Panc1 (cell line): ENCODE results near the gene PCDHA2. TPM values are rescaled to one million over a fixed set of nuclear protein-coding genes. Genes with fewer than 3 reads are reported as not detected.
A peak's percentile ranks its signal among the peaks of the same experiment; 100 is the strongest.
"Not testable (repeated sequence)": the region's sequence is repeated elsewhere in the genome, so short reads cannot be mapped to it uniquely, and the experiment has no call there.

Experiments
- ATAC-seq: fragments of 200-7000 bp; cut with Tn5 transposase; 2 replicates; pipeline ENCODE4 v1.9.1; 2020; ENCODE audit warnings: mild to moderate bottlenecking, moderate library complexity
- BruUV-seq: library from RNA; stranded (reverse); fragments of 400-500 nt; replicated peaks from 2 replicates; lab custom pipeline; 2021; lab: Mats Ljungman, UMichigan
- CTCF ChIA-PET: fragments of 300-600 bp; sonication (Branson Sonifier 250); formaldehyde crosslinking; loops from one replicate; lab custom pipeline; 2022; ENCODE audit warnings: antibody characterized with exemption; lab: Charles Lee
- POLR2A ChIA-PET: fragments of 300-600 bp; sonication (Branson Sonifier 250); formaldehyde crosslinking; loops from one replicate; lab custom pipeline; 2022; ENCODE audit warnings: antibody characterized with exemption; lab: Charles Lee
- DNase-seq: peaks from one replicate; pipeline ENCODE4 v3.0.0-alpha.2; 2010; ENCODE audit warnings: low read depth, low spot score
- H3K27ac ChIP-seq: 2 replicates; pipeline ENCODE4 v1.5.1; 2011; ENCODE audit warnings: mild to moderate bottlenecking, low read length, inconsistent platforms
- H3K27me3 ChIP-seq: fragments of 200-500 bp; sonication (Bioruptor generic); 2 replicates; pipeline ENCODE4 v1.6.0; 2014; ENCODE audit warnings: low read length, inconsistent platforms; ENCODE audit not compliant: control insufficient read depth, insufficient read depth
- H3K36me3 ChIP-seq: fragments of 200-500 bp; sonication (Bioruptor generic); 2 replicates; pipeline ENCODE4 v1.5.1; 2014; ENCODE audit warnings: inconsistent platforms, mild to moderate bottlenecking, low read length, moderate library complexity; ENCODE audit not compliant: control insufficient read depth, insufficient read depth
- H3K4me1 ChIP-seq: 2 replicates; pipeline ENCODE4 v1.5.1; 2011; ENCODE audit warnings: inconsistent platforms, mild to moderate bottlenecking, low read length, moderate library complexity; ENCODE audit not compliant: control insufficient read depth, insufficient read depth
- H3K4me3 ChIP-seq, 2 experiments: 2 replicates each; pipeline ENCODE4 v1.5.1; 2011 to 2012; ENCODE audit warnings: low read depth in 2 of 2, low read length in 2 of 2, mild to moderate bottlenecking in 2 of 2, inconsistent platforms in 1 of 2, moderate library complexity in 1 of 2
- H3K9me3 ChIP-seq: fragments of 200-500 bp; sonication (Bioruptor generic); 2 replicates; pipeline ENCODE4 v1.5.1; 2014; ENCODE audit warnings: low read depth, mild to moderate bottlenecking, inconsistent platforms, low read length, moderate library complexity; ENCODE audit not compliant: control insufficient read depth, insufficient read depth
- POLR2AphosphoS5 ChIP-seq: IDR thresholded peaks from 2 replicates; pipeline ENCODE4 v1.6.1; 2012; ENCODE audit warnings: mild to moderate bottlenecking, low read depth, low read length, moderate library complexity
- SIN3A ChIP-seq: IDR thresholded peaks from 2 replicates; pipeline ENCODE4 v1.6.1; 2012; ENCODE audit warnings: low read depth, mild to moderate bottlenecking, low read length, moderate library complexity, borderline replicate concordance; ENCODE audit not compliant: insufficient read depth
- TCF7L2 ChIP-seq: IDR thresholded peaks from 2 replicates; pipeline ENCODE4 v1.6.1; 2011; ENCODE audit warnings: mild to moderate bottlenecking, low read depth, low read length, inconsistent platforms
- in situ Hi-C: cut with HindIII; loops from 2 replicates; pipeline ENCODE4 v1.10.0; 2016; ENCODE audit warnings: low sequenced_read_pairs, low pct_unique_long_range_greater_than_20kb
- intact Hi-C: fragments of 100-400 bp; cut with micrococcal nuclease; formaldehyde crosslinking; loops from one replicate; pipeline ENCODE4 v1.10.0; 2022; ENCODE audit not compliant: unreplicated experiment
- total RNA-seq: library from RNA; stranded (reverse); gene quantifications from one replicate; pipeline ENCODE4 v1.2.1, GENCODE V29; 2021; ENCODE audit not compliant: unreplicated experiment
- TF ChIP-seq, protein P1 (sequence below), 2 experiments: IDR thresholded peaks; 2 replicates each; pipeline ENCODE4 v1.6.1; 2011 to 2012; ENCODE audit warnings: low read depth in 2 of 2, control low read depth in 1 of 2, low read length in 1 of 2, mild to moderate bottlenecking in 1 of 2, moderate library complexity in 1 of 2; ENCODE audit not compliant: insufficient read depth in 1 of 2
- TF ChIP-seq, protein P2 (sequence below): fragments of 450-650 bp; IDR thresholded peaks from 2 replicates; pipeline ENCODE4 v1.5.1; 2017; ENCODE audit warnings: mild to moderate bottlenecking

The PCDHA2 gene
- total RNA-seq, 1 experiment from 2014 or later = not detected

DNA sequence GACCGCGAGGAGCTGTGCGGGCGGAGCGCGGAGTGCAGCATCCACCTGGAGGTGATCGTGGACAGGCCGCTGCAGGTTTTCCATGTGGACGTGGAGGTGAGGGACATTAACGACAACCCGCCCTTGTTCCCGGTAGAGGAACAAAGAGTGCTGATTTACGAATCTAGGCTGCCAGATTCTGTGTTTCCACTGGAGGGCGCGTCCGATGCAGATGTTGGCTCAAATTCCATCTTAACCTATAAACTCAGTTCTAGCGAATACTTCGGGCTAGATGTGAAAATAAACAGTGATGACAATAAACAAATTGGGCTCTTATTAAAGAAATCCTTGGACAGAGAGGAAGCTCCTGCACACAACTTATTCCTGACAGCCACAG is 33.7 kb downstream of the PCDHA2 start:
- Histone ChIP-seq H3K27me3 (no peaks in the 10 kb centered on the region), H3K36me3 (no peaks in the 10 kb centered on the region), H3K9me3 (no peaks in the 10 kb centered on the region), H3K4me1 (no peaks in the 10 kb centered on the region), H3K27ac (no peak overlapping the region), H3K4me3 (no peak overlapping the region)
- in situ Hi-C loops = no loop called here
- POLR2A ChIA-PET = interaction anchor here (0.6 kb wide), 1 partner anchor 133 kb away, joined by 3 read pairs; no protein-coding TSS in a partner anchor
- CTCF ChIA-PET = no interaction called here
- no peak for DNase-seq
- intact Hi-C loops = no loop called here
- no peak for TF ChIP-seq SIN3A
- TF ChIP-seq, protein P1, sequence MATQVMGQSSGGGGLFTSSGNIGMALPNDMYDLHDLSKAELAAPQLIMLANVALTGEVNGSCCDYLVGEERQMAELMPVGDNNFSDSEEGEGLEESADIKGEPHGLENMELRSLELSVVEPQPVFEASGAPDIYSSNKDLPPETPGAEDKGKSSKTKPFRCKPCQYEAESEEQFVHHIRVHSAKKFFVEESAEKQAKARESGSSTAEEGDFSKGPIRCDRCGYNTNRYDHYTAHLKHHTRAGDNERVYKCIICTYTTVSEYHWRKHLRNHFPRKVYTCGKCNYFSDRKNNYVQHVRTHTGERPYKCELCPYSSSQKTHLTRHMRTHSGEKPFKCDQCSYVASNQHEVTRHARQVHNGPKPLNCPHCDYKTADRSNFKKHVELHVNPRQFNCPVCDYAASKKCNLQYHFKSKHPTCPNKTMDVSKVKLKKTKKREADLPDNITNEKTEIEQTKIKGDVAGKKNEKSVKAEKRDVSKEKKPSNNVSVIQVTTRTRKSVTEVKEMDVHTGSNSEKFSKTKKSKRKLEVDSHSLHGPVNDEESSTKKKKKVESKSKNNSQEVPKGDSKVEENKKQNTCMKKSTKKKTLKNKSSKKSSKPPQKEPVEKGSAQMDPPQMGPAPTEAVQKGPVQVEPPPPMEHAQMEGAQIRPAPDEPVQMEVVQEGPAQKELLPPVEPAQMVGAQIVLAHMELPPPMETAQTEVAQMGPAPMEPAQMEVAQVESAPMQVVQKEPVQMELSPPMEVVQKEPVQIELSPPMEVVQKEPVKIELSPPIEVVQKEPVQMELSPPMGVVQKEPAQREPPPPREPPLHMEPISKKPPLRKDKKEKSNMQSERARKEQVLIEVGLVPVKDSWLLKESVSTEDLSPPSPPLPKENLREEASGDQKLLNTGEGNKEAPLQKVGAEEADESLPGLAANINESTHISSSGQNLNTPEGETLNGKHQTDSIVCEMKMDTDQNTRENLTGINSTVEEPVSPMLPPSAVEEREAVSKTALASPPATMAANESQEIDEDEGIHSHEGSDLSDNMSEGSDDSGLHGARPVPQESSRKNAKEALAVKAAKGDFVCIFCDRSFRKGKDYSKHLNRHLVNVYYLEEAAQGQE (IDR thresholded peaks at IDR 0.05; ENCODE audit: insufficient read depth in 1 of 2, low read depth in 2 of 2, low read length in 1 of 2) = no peak
- no peak for TF ChIP-seq TCF7L2
- no peak for TF ChIP-seq POLR2AphosphoS5
- TF ChIP-seq, protein P2, sequence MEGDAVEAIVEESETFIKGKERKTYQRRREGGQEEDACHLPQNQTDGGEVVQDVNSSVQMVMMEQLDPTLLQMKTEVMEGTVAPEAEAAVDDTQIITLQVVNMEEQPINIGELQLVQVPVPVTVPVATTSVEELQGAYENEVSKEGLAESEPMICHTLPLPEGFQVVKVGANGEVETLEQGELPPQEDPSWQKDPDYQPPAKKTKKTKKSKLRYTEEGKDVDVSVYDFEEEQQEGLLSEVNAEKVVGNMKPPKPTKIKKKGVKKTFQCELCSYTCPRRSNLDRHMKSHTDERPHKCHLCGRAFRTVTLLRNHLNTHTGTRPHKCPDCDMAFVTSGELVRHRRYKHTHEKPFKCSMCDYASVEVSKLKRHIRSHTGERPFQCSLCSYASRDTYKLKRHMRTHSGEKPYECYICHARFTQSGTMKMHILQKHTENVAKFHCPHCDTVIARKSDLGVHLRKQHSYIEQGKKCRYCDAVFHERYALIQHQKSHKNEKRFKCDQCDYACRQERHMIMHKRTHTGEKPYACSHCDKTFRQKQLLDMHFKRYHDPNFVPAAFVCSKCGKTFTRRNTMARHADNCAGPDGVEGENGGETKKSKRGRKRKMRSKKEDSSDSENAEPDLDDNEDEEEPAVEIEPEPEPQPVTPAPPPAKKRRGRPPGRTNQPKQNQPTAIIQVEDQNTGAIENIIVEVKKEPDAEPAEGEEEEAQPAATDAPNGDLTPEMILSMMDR = no peak
- no peak for ATAC-seq
- no TSS peak for BruUV-seq

DNA sequence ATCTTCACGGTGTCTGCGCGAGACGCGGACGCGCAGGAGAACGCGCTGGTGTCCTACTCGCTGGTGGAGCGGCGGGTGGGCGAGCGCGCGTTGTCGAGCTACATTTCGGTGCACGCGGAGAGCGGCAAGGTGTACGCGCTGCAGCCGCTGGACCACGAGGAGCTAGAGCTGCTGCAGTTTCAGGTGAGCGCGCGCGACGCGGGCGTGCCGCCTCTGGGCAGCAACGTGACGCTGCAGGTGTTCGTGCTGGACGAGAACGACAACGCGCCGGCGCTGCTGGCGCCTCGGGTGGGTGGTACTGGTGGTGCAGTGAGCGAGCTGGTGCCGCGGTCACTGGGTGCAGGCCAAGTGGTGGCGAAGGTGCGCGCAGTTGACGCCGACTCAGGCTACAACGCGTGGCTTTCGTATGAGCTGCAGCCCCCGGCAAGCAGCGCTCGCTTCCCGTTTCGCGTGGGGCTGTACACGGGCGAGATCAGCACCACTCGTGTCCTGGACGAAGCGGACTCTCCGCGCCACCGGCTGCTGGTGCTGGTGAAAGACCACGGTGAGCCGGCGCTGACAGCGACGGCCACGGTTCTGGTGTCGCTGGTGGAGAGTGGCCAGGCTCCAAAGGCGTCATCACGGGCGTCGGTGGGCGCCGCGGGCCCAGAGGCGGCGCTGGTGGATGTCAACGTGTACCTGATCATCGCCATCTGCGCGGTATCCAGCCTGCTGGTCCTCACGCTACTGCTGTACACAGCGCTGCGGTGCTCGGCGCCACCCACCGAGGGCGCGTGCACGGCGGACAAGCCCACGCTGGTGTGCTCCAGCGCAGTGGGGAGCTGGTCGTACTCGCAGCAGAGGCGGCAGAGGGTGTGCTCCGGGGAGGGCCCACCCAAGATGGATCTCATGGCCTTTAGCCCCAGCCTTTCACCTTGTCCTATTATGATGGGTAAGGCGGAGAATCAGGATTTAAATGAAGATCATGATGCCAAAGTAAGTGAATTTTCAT is 35.2 kb downstream of the PCDHA2 start:
- H3K4me1 ChIP-seq, intact Hi-C loops, POLR2A ChIA-PET, H3K27ac ChIP-seq, BruUV-seq, H3K27me3 ChIP-seq, H3K36me3 ChIP-seq, H3K9me3 ChIP-seq, ATAC-seq, in situ Hi-C loops, CTCF ChIA-PET, H3K4me3 ChIP-seq, DNase-seq: not testable (repeated sequence)

DNA sequence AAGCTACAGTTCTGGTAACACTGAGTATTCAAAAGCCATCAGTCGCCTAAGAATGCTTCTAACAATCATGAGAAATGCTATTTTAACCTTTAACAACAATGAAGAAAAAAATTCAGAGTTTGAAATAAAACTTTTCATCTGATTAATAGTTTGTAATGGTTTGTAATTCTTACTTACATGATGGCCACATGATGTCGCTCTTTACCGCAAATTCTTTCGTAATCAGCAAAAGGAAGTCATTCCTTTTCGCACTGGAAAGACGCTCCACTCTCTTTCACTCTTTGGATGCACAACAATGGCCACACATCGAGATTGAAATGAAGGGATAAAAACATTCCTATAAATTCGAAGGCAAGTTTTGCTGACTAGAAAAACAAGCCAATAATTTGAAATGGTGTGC is 39.3 kb downstream of the PCDHA2 start, which contains the start of gene PCDHA7:
Gene PCDHA7 (plus strand): TSS at position 277 of the 400 bp plus-strand sequence. CDS start 115 bp downstream, at position 392.
- no TSS peak for BruUV-seq
- intact Hi-C loops = no loop called here
- ChIA-PET POLR2A (no interaction called here), CTCF (interaction anchor here (0.6 kb wide), 1 partner anchor 322 kb away, joined by 3 read pairs; no protein-coding TSS in a partner anchor)
- DNase-seq = no peak
- TF ChIP-seq, protein P2 = 0 out of 2 replicates have a peak, but pooled peaks have one; percentile 18
- TF ChIP-seq, protein P1 (IDR thresholded peaks at IDR 0.05; ENCODE audit: insufficient read depth in 1 of 2, low read depth in 2 of 2, low read length in 1 of 2) = no peak
- no peak within 1 kb of the TSS for H3K4me3 ChIP-seq
- H3K27me3 ChIP-seq = no peaks in the 10 kb centered on the region
- no peak for ATAC-seq
- H3K27ac ChIP-seq = no peak within 1 kb of the TSS
- in situ Hi-C loops = no loop called here
- H3K36me3 ChIP-seq = no peaks in the 10 kb centered on the region
- H3K9me3 ChIP-seq = no peaks in the 10 kb centered on the region; the same call in 1 of the 2 replicates
- H3K4me1 ChIP-seq = no peaks in the 10 kb centered on the region
